CD14-positive monocyte (primary cell): ENCODE measurements around the gene SCAI. TPM values are rescaled to one million over a fixed set of nuclear protein-coding genes. Genes with fewer than 3 reads are reported as not detected.
"Not testable (repeated sequence)": the region's sequence is repeated elsewhere in the genome, so short reads cannot be mapped to it uniquely, and the experiment has no call there.

Experiments used
- DNase-seq, 3 donors: peaks; one replicate each; pipeline ENCODE4 v3.0.0-alpha.2; 2011 to 2022
- H2AFZ ChIP-seq: 2 replicates; pipeline ENCODE4 v1.6.0; 2012; ENCODE audit warnings: mild to moderate bottlenecking, low read depth, low read length, inconsistent platforms; ENCODE audit not compliant: insufficient read depth, poor library complexity, severe bottlenecking
- H3K27ac ChIP-seq, 2 donors: 1 replicate in 1 of 2; 2 replicates in 1 of 2; pipeline ENCODE4 v1.5.1; 2012 to 2013; ENCODE audit warnings: low read length in 2 of 2, control low read depth in 1 of 2, inconsistent platforms in 1 of 2, low read depth in 1 of 2, mild to moderate bottlenecking in 1 of 2
- H3K27me3 ChIP-seq, 2 donors: one replicate each; pipeline versions ENCODE4 v1.6.0 to v1.6.1; 2011 to 2013; ENCODE audit warnings: low read length in 2 of 2; ENCODE audit not compliant: control insufficient read depth in 2 of 2, insufficient read depth in 2 of 2
- H3K36me3 ChIP-seq, 2 donors: replicated peaks in 1 of 2; 1 replicate in 1 of 2; 2 replicates in 1 of 2; pipeline versions ENCODE4 v1.5.1 to v1.6.1; 2012 to 2013; ENCODE audit warnings: low read length in 2 of 2, control low read depth in 1 of 2, inconsistent platforms in 1 of 2, mild to moderate bottlenecking in 1 of 2; ENCODE audit not compliant: insufficient read depth in 2 of 2, control insufficient read depth in 1 of 2
- H3K4me1 ChIP-seq, 2 donors: 1 replicate in 1 of 2; 2 replicates in 1 of 2; pipeline versions ENCODE4 v1.5.1 to v1.6.1; 2012 to 2013; ENCODE audit warnings: low read length in 2 of 2, control low read depth in 1 of 2, inconsistent platforms in 1 of 2, mild to moderate bottlenecking in 1 of 2, moderate library complexity in 1 of 2; ENCODE audit not compliant: insufficient read depth in 2 of 2, control insufficient read depth in 1 of 2
- H3K4me2 ChIP-seq: replicated peaks from 2 replicates; pipeline ENCODE3; 2012; ENCODE audit warnings: low read length, moderate library complexity, mild to moderate bottlenecking; ENCODE audit not compliant: poor library complexity, severe bottlenecking; ENCODE audit errors: extremely low read depth
- H3K4me3 ChIP-seq, 3 experiments: fragments of 200-600 bp in 1 of 3; sonication (generic) in 1 of 3; replicated peaks in 1 of 3; 1 replicate in 2 of 3; 2 replicates in 1 of 3; pipeline ENCODE4 v1.5.1; 2011 to 2013; ENCODE audit warnings: low read length in 3 of 3, mild to moderate bottlenecking in 3 of 3, control low read depth in 2 of 3, low read depth in 2 of 3, inconsistent platforms in 1 of 3, moderate library complexity in 1 of 3
- H3K79me2 ChIP-seq: 2 replicates; pipeline ENCODE4 v1.6.0; 2012; ENCODE audit warnings: mild to moderate bottlenecking, control low read depth, inconsistent platforms, low read length, moderate library complexity; ENCODE audit not compliant: insufficient read depth
- H3K9ac ChIP-seq: 2 replicates; pipeline ENCODE4 v1.6.0; 2017; ENCODE audit warnings: low read length, mild to moderate bottlenecking; ENCODE audit not compliant: insufficient read depth, poor library complexity, severe bottlenecking
- H3K9me3 ChIP-seq, 2 donors: replicated peaks in 1 of 2; 1 replicate in 1 of 2; 2 replicates in 1 of 2; pipeline versions ENCODE4 v1.5.1 to v1.6.1; 2012 to 2013; ENCODE audit warnings: low read length in 2 of 2, control low read depth in 1 of 2; ENCODE audit not compliant: control insufficient read depth in 1 of 2, insufficient read depth in 1 of 2
- H4K20me1 ChIP-seq: 2 replicates; pipeline ENCODE4 v1.6.0; 2012; ENCODE audit warnings: mild to moderate bottlenecking, low read length, control low read depth, moderate library complexity; ENCODE audit not compliant: insufficient read depth
- H3K27ac Mint-ChIP-seq, 7 donors: one replicate each; pipeline ENCODE4 v1.8.0; 2020; ENCODE audit warnings: mild to moderate bottlenecking in 7 of 7, mixed read lengths in 7 of 7, moderate library complexity in 6 of 7, inconsistent platforms in 2 of 7
- H3K27me3 Mint-ChIP-seq, 3 donors: one replicate each; pipeline ENCODE4 v1.8.0; 2021 to 2022; ENCODE audit warnings: low read depth in 3 of 3, mild to moderate bottlenecking in 3 of 3, mixed read lengths in 3 of 3, moderate library complexity in 3 of 3, inconsistent platforms in 1 of 3
- H3K36me3 Mint-ChIP-seq, 2 donors: one replicate each; pipeline ENCODE4 v1.8.0; 2020; ENCODE audit warnings: mixed read lengths in 2 of 2, inconsistent platforms in 1 of 2, mild to moderate bottlenecking in 1 of 2
- H3K4me1 Mint-ChIP-seq: one replicate; pipeline ENCODE4 v1.8.0; 2020; ENCODE audit warnings: mild to moderate bottlenecking, mixed read lengths
- H3K4me3 Mint-ChIP-seq, 2 donors: one replicate each; pipeline ENCODE4 v1.8.0; 2020; ENCODE audit warnings: mild to moderate bottlenecking in 2 of 2, mixed read lengths in 2 of 2, moderate library complexity in 1 of 2
- H3K9me3 Mint-ChIP-seq, 7 donors: one replicate each; pipeline ENCODE4 v1.8.0; 2020 to 2022; ENCODE audit warnings: mixed read lengths in 7 of 7, mild to moderate bottlenecking in 6 of 7, moderate library complexity in 6 of 7, inconsistent platforms in 2 of 7
- WGBS: methylation state at CpG from one replicate; pipeline ENCODE4 v1.1.5; 2013; ENCODE audit warnings: missing lambda C conversion rate; ENCODE audit not compliant: insufficient coverage; 5-methylcytosine and 5-hydroxymethylcytosine counted together
- intact Hi-C, 2 donors: fragments of 100-400 bp; cut with micrococcal nuclease; formaldehyde crosslinking; loops; one replicate each; pipeline versions ENCODE4 v1.15.0 to v1.15.1; 2023
- polyA plus RNA-seq, 3 donors: library from polyadenylated mRNA; depleted of rRNA in 1 of 3; unstranded in 2 of 3; stranded (reverse) in 1 of 3; fragments of 300-500 nt in 2 of 3; fragments of >200 nt in 1 of 3; fragmentation: Illumina TruSeq in 2 of 3; gene quantifications; 1 replicate in 2 of 3; 2 replicates in 1 of 3; pipeline ENCODE4 v1.2.3, GENCODE V29; 2012 to 2021
- TF ChIP-seq, protein P1 (sequence below): fragments of 200-600 bp; IDR thresholded peaks from one replicate; pipeline ENCODE4 v1.8.0; 2022; ENCODE audit warnings: antibody characterized with exemption, mild to moderate bottlenecking

Gene SCAI
- polyA plus RNA-seq, 3 donors, result 0.76 to 1.4 (median 0.84) TPM

DNA sequence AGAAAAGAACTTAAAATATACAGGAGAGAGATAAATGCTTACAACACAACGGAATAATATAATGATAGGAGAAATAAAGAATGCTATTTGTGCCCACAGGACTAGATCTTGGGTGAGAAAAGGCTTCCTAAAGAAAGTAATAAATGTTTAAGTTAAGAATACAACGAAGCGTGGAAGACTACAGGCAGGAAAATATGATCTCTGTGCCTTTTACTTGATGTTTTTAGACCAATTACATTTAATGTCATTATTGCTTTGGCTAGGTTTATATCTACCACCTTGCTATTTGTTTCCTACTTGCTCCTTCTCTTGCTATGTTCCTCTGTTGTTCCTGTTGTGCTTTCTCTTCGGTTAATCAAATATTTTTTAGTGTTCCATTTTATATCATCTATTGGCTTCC, 122.3 kb downstream of the SCAI start:
- no peaks in the 10 kb centered on the region for H3K9me3 Mint-ChIP-seq

DNA sequence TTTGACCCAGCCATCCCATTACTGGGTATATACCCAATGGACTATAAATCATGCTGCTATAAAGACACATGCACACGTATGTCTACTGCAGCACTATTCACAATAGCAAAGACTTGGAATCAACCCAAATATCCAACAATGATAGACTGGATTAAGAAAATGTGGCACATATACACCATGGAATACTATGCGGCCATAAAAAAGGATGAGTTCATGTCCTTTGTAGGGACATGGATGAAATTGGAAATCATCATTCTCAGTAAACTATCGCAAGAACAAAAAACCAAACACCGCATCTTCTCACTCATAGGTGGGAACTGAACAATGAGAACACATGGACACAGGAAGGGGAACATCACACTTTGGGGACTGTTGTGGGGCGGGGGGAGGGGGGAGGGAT, 127.7 kb downstream of the SCAI start:
- H3K4me3 ChIP-seq, H3K27me3 Mint-ChIP-seq, intact Hi-C loops, H4K20me1 ChIP-seq, H3K27me3 ChIP-seq, DNase-seq, H3K79me2 ChIP-seq, H3K4me1 Mint-ChIP-seq, H2AFZ ChIP-seq, H3K27ac ChIP-seq, H3K9me3 Mint-ChIP-seq, H3K4me2 ChIP-seq, H3K9me3 ChIP-seq, H3K4me1 ChIP-seq, H3K4me3 Mint-ChIP-seq, H3K9ac ChIP-seq, H3K27ac Mint-ChIP-seq: not testable (repeated sequence)
- WGBS, result no CpG with 5 or more reads among the region's 5 CpGs
- peaks cover 19 to 27% of the 10 kb centered on the region in 2 donors for H3K36me3 Mint-ChIP-seq
- peaks cover 0 to 14% of the 10 kb centered on the region in 2 donors for H3K36me3 ChIP-seq

More for the DNA sequence above, 122.3 kb downstream of the SCAI start:
- Mint-ChIP-seq H3K27ac (no peak overlapping the region), H3K36me3 (peaks cover 33 to 40% of the 10 kb centered on the region in 2 donors), H3K27me3 (peaks cover 0 to 2% (median 0%) of the 10 kb centered on the region in 3 donors), H3K4me3 (no peak overlapping the region), H3K4me1 (no peaks in the 10 kb centered on the region)
- no peaks in the 10 kb centered on the region for H3K79me2 ChIP-seq
- H3K36me3 ChIP-seq, result peaks cover 3 to 30% of the 10 kb centered on the region in 2 donors
- no peak overlapping the region for H3K9ac ChIP-seq
- H3K27me3 ChIP-seq, result no peaks in the 10 kb centered on the region
- no peak overlapping the region for H3K27ac ChIP-seq
- no peaks in the 10 kb centered on the region for H3K4me1 ChIP-seq
- H4K20me1 ChIP-seq, result no peaks in the 10 kb centered on the region
- TF ChIP-seq, protein P1, sequence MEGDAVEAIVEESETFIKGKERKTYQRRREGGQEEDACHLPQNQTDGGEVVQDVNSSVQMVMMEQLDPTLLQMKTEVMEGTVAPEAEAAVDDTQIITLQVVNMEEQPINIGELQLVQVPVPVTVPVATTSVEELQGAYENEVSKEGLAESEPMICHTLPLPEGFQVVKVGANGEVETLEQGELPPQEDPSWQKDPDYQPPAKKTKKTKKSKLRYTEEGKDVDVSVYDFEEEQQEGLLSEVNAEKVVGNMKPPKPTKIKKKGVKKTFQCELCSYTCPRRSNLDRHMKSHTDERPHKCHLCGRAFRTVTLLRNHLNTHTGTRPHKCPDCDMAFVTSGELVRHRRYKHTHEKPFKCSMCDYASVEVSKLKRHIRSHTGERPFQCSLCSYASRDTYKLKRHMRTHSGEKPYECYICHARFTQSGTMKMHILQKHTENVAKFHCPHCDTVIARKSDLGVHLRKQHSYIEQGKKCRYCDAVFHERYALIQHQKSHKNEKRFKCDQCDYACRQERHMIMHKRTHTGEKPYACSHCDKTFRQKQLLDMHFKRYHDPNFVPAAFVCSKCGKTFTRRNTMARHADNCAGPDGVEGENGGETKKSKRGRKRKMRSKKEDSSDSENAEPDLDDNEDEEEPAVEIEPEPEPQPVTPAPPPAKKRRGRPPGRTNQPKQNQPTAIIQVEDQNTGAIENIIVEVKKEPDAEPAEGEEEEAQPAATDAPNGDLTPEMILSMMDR, result no peak
- no CpG with 5 or more reads among the region's 4 CpGs for WGBS
- H3K4me3 ChIP-seq, result no peak overlapping the region
- H2AFZ ChIP-seq, result no peak overlapping the region
- no peak for DNase-seq
- no peak overlapping the region for H3K4me2 ChIP-seq
- intact Hi-C loops, result no loop called here
- H3K9me3 ChIP-seq, result no peaks in the 10 kb centered on the region

DNA sequence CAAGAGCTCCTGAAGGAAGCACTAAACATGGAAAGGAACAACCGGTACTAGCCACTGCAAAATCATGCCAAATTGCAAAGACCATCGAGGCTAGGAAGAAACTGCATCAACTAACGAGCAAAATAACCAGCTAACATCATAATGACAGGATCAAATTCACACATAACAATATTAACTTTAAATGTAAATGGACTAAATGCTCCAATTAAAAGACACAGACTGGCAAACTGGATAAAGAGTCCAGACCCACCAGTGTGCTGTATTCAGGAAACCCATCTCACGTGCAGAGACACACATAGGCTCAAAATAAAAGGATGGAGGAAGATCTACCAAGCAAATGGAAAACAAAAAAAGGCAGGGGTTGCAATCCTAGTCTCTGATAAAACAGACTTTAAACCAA, 131.3 kb downstream of the SCAI start:
- H3K27me3 Mint-ChIP-seq, result not testable (repeated sequence)

More for the DNA sequence above, 131.3 kb downstream of the SCAI start:
- H3K4me1 Mint-ChIP-seq, H3K4me2 ChIP-seq, H3K27ac ChIP-seq, H3K4me3 ChIP-seq, H3K4me3 Mint-ChIP-seq, DNase-seq, intact Hi-C loops, H3K79me2 ChIP-seq, H2AFZ ChIP-seq, H4K20me1 ChIP-seq, H3K27me3 ChIP-seq, H3K9ac ChIP-seq, H3K9me3 ChIP-seq, H3K36me3 ChIP-seq, H3K27ac Mint-ChIP-seq, H3K4me1 ChIP-seq: not testable (repeated sequence)
- peaks cover 0 to 17% (median 9%) of the 10 kb centered on the region in 7 donors for H3K9me3 Mint-ChIP-seq
- peaks cover 20 to 30% of the 10 kb centered on the region in 2 donors for H3K36me3 Mint-ChIP-seq
- no CpG with 5 or more reads among the region's 4 CpGs for WGBS
